Coronary artery (tissue), 2 donors: ENCODE results near the gene EIF6.

Experiments used
- DNase-seq: peaks from one replicate; pipeline ENCODE4 v3.0.0-alpha.2; 2017; ENCODE audit warnings: low spot score
- H3K27ac ChIP-seq, 2 donors: fragments of 200-600 bp; sonication (generic); one replicate each; pipeline ENCODE4 v1.5.1; 2016 to 2019
- H3K4me3 ChIP-seq: fragments of 200-600 bp; sonication (generic); 2 replicates; pipeline ENCODE4 v1.5.1; 2016; ENCODE audit warnings: mild to moderate bottlenecking, moderate library complexity
- CTCF ChIP-seq: fragments of 200-600 bp; sonication (generic); IDR thresholded peaks from one replicate; pipeline ENCODE4 v1.5.1; 2019; ENCODE audit warnings: antibody characterized with exemption

EIF6 gene

DNA sequence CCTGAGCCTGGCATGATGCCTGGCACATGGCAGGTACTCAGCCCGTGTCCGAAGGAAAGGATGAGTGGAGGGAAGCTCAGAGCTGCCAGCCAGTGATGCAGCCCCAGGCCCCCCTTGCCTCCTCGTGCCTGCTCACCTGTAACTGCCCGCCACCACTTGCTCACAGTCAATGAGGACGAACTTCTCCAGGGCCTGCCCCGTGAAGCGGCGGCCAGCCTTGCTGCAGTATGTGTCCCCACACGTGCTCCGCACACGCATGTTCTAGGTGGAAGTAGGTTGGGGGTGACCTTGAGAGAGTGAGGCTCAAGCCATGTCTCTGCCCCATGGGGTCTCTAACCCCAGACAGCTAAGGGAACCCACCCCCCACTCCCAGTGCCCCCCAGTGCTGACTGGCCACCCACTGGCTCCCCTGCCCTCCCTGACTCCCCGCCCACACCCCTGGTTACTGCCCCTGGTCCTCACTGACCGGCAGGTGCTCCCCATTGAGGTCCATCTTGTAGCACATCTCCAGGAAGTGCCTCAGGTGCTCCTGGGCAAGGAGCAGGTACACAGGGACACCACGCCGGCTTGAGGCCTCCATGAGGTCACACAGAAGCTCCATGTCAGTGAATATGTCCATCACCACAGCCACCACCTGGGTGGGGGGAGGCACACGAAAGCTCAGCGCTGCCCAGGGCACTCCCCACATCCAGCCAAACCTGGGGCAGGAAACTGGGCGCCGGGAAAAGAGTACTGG is 3.9 kb upstream of the EIF6 start:
- DNase-seq, result no peak
- TF ChIP-seq CTCF, result no peak
- H3K27ac ChIP-seq, result no peak overlapping the region

GRCh38 chr20:35287509-35288324 is 3.1 kb upstream of the EIF6 start:
- Histone ChIP-seq H3K4me3 (no peak overlapping the region), H3K27ac (no peak overlapping the region)
- no peak for TF ChIP-seq CTCF
- no peak for DNase-seq

More for the DNA sequence above, 3.9 kb upstream of the EIF6 start:
- no peak overlapping the region for H3K4me3 ChIP-seq

GRCh38 chr20:35286899-35287508 is 2.4 kb upstream of the EIF6 start:
- Histone ChIP-seq H3K4me3 (no peak overlapping the region), H3K27ac (no peak overlapping the region)
- no peak for DNase-seq
- TF ChIP-seq CTCF, result no peak

GRCh38 chr20:35286077-35286898 is 1.7 kb upstream of the EIF6 start:
- Histone ChIP-seq H3K27ac (no peak overlapping the region), H3K4me3 (no peak overlapping the region)
- no peak for DNase-seq
- no peak for TF ChIP-seq CTCF

DNA sequence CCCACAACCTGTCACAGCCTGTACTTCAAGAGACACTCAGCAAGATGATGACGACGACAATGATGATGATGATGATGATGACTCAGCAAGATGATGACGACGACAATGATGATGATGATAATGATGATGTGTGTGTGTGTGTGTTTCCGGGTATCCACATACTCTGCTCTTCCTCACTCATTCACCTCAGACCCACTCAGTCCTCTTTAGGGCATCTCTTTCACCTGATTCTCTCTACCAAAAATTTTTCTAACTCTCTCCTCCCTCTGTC is 1.2 kb upstream of the EIF6 start:
- no peak for TF ChIP-seq CTCF
- Histone ChIP-seq H3K27ac (no peak overlapping the region), H3K4me3 (no peak overlapping the region)
- no peak for DNase-seq

DNA sequence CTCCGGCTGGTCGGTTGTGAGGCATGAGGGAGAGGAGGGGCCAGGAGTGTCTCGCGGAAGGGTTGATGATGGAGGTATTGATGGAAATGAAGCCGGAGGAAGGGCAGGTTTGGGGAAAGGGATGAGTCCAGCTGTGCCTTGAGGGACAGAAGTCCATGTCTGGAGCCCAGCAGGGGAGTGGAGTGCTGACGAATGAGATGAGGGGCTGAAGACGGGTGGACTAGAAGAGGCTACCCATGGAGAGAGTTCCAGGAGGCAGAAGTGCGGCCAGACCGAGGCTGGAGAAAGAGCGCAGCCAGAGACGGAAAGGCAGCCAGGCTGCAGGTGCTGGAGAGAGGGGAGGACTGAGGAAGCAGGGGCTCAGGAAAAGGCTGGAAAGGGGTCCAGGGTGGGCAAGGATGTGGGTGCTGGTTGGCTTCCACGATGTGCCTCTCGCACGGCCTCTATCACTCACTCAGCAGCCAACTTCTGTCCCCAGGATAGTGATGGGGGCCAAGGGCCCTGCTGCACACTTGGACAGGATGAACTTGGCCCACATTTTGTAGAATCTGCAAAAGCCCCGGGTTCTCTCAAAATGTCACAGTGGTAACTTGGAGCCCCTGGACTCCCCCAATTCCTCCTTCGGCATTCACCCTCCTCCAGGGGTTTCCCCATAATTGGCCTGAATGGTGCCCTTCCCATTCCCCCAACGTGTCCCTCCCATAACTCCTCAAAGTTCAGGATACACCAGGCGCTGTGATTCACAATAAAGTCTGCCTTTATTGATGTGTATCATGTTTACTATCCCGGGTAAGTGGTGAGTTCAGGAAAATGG is 627 bp upstream of the EIF6 start:
- no peak for TF ChIP-seq CTCF
- DNase-seq, result no peak
- Histone ChIP-seq H3K4me3 (peak overlapping the region; percentile 95), H3K27ac (peak overlapping the region; percentile 57 to 87)
